GM12801 (cell line): Measurements from ENCODE around the gene CAMK1D.

Experiments used
- CTCF ChIP-seq: IDR thresholded peaks from one replicate; pipeline ENCODE4 v1.5.1; 2011; ENCODE audit warnings: control low read depth; ENCODE audit not compliant: insufficient read length; ENCODE audit errors: extremely low read depth

Gene CAMK1D

GRCh38 chr10:12491491-12491890 is 142.1 kb downstream of the CAMK1D start:
- TF ChIP-seq CTCF, result no peak

GRCh38 chr10:12492016-12492415 is 142.7 kb downstream of the CAMK1D start:
- no peak for TF ChIP-seq CTCF

GRCh38 chr10:12499076-12499986 is 150.0 kb downstream of the CAMK1D start:
- no peak for TF ChIP-seq CTCF

GRCh38 chr10:12500381-12501303 is 151.3 kb downstream of the CAMK1D start:
- no peak for TF ChIP-seq CTCF

- no peak for TF ChIP-seq CTCF
These were observed 152.0 kb downstream of the CAMK1D start for GRCh38 chr10:12501324-12501723.

GRCh38 chr10:12501841-12502525 is 152.6 kb downstream of the CAMK1D start:
- TF ChIP-seq CTCF, result no peak
